Measurements from ENCODE around the gene SPATA20. TPM values are rescaled to one million over a fixed set of nuclear protein-coding genes. Genes with fewer than 3 reads are reported as not detected.

The SPATA20 gene
- total RNA-seq, 1 donor from 2014 or later = 71.3 TPM

- DNase-seq (ENCODE audit: low spot score) = no peak
These were observed 51.5 kb downstream of the SPATA20 start for GRCh38 chr17:50598487-50598886.

- no peak for DNase-seq (ENCODE audit: low spot score)
These were observed 52.6 kb downstream of the SPATA20 start for GRCh38 chr17:50599606-50600005.

GRCh38 chr17:50601823-50602375 is 54.9 kb downstream of the SPATA20 start:
- DNase-seq (ENCODE audit: low spot score) = no peak

- DNase-seq (ENCODE audit: low spot score) = no peak
These were observed 55.9 kb downstream of the SPATA20 start for GRCh38 chr17:50602836-50603235.

GRCh38 chr17:50603340-50603739 is 56.4 kb downstream of the SPATA20 start:
- DNase-seq (ENCODE audit: low spot score) = no peak

GRCh38 chr17:50604513-50604912 is 57.5 kb downstream of the SPATA20 start:
- DNase-seq (ENCODE audit: low spot score) = peak; percentile 99

GRCh38 chr17:50605429-50605828 is 58.5 kb downstream of the SPATA20 start:
- DNase-seq (ENCODE audit: low spot score) = peak; percentile 91

Other genes starting within 250 kb of the SPATA20 start
- 29.6 TPM for gene XYLT2, start 201.0 kb upstream of the SPATA20 start, total RNA-seq (ENCODE audit: insufficient read depth, low replicate concordance)
- gene MRPL27, start 174.0 kb upstream of the SPATA20 start, total RNA-seq (ENCODE audit: insufficient read depth, low replicate concordance) = 19.5 TPM
- gene EME1, start 173.9 kb upstream of the SPATA20 start, total RNA-seq (ENCODE audit: insufficient read depth, low replicate concordance) = not detected
- 56.8 TPM for gene LRRC59, start 149.7 kb upstream of the SPATA20 start, total RNA-seq (ENCODE audit: insufficient read depth, low replicate concordance)
- 14.9 TPM for gene ACSF2, start 121.0 kb upstream of the SPATA20 start, total RNA-seq (ENCODE audit: insufficient read depth, low replicate concordance)
- gene CHAD, start 78.3 kb upstream of the SPATA20 start, total RNA-seq (ENCODE audit: insufficient read depth, low replicate concordance) = not detected
- gene RSAD1, start 68.3 kb upstream of the SPATA20 start, total RNA-seq (ENCODE audit: insufficient read depth, low replicate concordance) = 42.4 TPM
- not detected for gene MYCBPAP, start 38.7 kb upstream of the SPATA20 start, total RNA-seq (ENCODE audit: insufficient read depth, low replicate concordance)
- 1.2 TPM for gene EPN3, start 14.4 kb upstream of the SPATA20 start, total RNA-seq (ENCODE audit: insufficient read depth, low replicate concordance)
- gene CACNA1G, start 13.5 kb downstream of the SPATA20 start, total RNA-seq (ENCODE audit: insufficient read depth, low replicate concordance) = 1.9 TPM
- 16.9 TPM for gene ABCC3, start 87.7 kb downstream of the SPATA20 start, total RNA-seq (ENCODE audit: insufficient read depth, low replicate concordance)
- 30.1 TPM for gene ANKRD40, start 160.7 kb downstream of the SPATA20 start, total RNA-seq (ENCODE audit: insufficient read depth, low replicate concordance)
- 62.4 TPM for gene LUC7L3, start 172.4 kb downstream of the SPATA20 start, total RNA-seq (ENCODE audit: insufficient read depth, low replicate concordance)
- gene ANKRD40CL, start 220.3 kb downstream of the SPATA20 start, total RNA-seq (ENCODE audit: insufficient read depth, low replicate concordance) = 2.9 TPM